GM19023 (cell line): ENCODE results near the gene SDR42E1.

Source experiments
- ATAC-seq: cut with Tn5 transposase; IDR thresholded peaks from one replicate; pipeline ENCODE4 v1.9.1; 2021; ENCODE audit warnings: mild to moderate bottlenecking, moderate library complexity; ENCODE audit not compliant: unreplicated experiment

SDR42E1 gene

DNA sequence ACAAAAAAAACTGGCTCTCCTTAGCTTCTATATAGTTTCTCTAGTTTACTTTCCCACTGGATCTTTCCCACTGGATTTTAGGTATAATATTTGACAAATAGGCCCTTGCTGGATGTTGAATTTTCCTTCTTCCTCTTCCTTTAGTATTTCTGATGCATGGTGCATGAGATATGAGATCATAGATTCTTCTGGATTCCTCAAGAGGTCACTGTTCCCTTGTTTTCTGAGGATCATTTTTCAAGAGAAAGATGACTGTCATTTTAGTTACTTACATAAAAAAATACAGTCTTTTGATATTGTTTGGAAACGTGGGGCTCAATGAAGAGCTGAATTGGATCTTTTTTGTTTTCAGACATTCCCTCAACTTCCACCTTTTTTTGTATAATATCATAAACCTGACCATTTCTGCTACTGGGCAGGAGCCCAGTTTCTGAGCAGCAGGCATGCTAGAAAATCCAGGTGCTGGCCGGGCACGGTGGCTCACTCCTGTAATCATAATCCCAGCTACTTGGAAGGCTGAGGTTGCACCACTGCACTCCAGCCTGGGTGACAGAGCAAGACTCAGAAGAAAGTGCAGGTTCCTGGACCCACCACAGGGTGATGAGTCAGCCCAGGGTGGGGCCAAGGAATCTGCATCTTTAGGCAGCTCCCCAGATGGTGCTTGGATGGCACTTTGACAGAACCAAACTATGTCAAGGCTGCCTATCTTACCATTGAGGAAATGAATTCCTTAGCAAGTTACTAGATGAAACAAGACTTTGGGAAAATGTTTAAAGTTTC is 70.3 kb downstream of the SDR42E1 start:
- no peak for ATAC-seq

DNA sequence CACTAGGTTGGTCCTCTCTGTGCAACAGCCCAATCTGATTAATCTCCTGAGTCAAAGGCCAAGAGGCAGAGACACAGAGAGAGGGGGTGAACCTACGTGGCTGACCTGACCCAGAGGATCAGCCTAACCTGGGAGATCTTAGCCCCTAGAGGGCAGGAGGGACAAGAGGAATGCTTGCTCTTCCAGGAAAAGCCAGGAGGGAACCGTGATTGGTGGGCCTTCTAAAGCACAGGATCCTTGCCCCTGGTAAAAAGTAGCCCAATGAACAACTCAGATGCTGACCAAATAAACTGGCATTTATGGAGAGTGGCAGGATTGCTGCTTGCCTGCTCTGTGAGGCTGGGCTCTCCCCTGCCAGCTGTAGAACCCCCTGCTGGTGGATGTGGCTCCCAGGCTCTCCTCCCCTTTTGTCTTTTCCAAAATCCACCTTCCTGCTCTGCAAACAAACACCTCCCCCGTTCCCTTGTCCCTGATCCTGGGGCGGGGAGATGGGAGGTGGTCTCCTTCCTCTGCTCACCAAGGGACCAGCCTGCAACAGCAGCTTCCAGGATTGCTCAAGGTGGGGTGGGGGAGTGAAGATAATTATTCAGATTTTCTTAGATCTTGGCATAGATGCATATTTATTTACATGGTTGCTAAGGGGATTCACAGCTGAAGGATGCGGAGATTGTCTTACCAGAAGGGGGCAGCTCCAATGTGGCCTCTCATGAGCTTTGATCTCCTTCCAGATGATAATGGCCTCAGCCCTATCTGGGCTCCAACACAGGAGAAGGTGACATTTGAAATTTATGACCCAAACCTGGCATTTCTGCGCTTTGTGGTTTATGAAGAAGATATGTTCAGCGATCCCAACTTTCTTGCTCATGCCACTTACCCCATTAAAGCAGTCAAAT is 71.9 kb downstream of the SDR42E1 start:
- no peak for ATAC-seq
